Central memory CD4-positive, alpha-beta T cell (primary cell): ENCODE measurements around the gene RPS6KA2.

Experiments used
- DNase-seq: peaks from one replicate; pipeline ENCODE4 v3.0.0; 2022
- total RNA-seq, 3 experiments: gene quantifications; one replicate each; lab custom pipeline; 2026; lab: John Stamatoyannopoulos, UW

The RPS6KA2 gene
- total RNA-seq = 13.1 to 50.4 (median 18.3) reads per million in 3 experiments

GRCh38 chr6:166627033-166627874 is at the start of gene RPS6KA2:
Gene RPS6KA2 (minus strand): TSS chr6:166627251. CDS start chr6:166627019, 232 bp downstream.
- DNase-seq = peak; percentile 100

DNA sequence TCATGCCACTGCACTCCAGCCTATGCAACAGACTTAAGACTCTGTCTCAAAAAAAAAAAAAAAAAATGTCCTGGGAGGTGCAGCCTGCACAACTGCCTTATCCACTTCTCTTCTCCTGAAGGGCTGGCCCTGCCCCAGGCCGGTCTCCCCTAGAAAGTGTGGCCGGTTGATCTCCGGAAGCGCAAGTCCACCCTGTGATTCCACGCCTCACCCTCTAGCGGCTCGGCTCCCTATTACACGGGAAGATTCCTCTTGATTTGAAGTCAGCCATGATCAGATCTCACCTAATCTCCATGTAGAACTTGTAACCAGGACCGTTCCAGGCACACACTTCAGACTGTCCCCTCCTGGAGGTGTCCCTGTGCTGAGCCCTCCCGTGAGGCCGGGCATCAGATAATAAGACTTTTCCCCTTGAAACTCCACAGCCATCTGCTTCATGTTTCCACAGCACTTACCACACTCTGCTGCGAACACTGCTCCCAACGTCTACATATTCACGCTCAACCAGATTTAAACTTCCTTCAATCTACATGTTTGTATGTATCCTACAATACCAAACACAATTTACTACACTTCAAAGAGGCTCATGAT is 49.3 kb upstream of the RPS6KA2 start:
- DNase-seq = no peak

DNA sequence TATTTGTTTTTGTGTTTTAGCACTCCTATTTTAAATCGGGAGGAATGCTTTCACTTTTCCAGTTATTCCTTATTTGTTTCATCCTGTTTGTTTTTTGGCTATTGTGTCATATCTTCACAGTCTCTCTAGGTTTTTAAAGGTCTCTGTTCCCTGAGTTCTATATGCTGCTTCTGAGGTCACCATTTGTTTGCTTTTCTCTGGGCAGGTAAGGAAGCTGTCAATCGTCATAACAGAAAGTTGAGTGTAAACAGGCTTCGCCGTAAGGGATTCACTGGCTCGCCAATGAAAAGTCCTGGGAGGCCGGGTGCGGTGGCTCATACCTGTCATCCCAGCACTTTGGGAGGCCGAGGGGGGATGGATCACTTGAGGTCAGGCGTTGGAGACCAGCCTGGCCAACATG is 48.7 kb upstream of the RPS6KA2 start:
- DNase-seq = no peak

GRCh38 chr6:166673309-166673708 is 46.3 kb upstream of the RPS6KA2 start:
- no peak for DNase-seq

- DNase-seq = no peak
These were observed 45.7 kb upstream of the RPS6KA2 start for GRCh38 chr6:166672624-166673206.

DNA sequence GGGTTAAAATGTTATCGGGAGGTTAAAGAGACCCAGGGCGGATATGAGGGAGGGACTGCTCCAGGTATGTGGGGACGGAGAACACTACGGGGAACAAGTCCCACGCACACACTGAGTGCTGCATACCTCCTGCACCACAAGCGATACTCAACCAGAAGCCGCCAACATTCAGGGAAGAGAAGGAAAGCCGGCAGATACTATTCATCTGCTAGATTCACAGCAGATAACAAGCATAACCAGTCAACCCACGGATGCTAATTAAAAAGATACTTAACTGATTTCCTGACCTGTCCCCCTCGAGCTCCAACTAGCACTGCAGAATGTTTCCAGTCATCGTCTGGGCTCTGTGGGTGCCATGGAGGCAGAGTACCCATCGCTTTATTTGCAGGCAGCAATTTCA is 45.1 kb upstream of the RPS6KA2 start:
- DNase-seq = no peak

GRCh38 chr6:166671434-166672081 is 44.5 kb upstream of the RPS6KA2 start:
- DNase-seq = no peak

DNA sequence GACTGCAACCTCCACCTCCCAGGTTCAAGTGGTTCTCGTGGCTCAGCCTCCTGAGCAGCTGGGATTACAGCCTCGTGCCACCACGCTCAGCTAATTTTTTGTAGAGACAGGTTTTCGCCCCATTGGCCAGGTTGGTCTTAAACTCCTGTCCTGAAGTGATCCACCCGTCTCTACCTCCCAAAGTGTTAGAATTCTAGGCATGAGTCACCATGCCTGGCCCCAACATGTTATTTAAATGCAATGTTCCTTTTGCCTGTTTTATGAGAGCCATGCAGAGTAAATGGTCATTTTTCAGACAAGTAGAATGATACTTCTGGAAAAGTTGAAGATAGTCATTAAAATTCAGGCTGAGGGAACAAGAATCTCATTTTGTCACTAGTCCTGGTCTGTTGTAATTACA is 43.8 kb upstream of the RPS6KA2 start:
- DNase-seq = no peak

DNA sequence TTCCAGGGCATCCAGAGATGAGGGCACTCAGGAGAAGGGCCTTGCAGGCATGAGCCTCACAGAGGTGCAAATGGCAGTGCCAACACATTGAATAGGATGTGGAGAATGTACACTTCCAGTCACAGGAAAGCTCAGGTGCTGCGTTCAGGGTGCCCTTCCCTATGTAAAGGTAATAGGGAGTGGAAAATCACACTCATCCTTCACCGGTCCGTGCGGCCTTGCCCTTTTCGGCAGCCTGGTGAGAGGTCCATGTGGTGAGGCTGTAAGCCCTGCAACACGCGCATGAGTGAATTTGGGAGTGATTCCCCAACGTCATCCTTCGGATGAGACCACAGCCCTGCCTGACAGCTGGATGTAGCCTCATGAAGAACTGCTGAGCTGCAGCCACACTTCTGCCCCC is 43.0 kb upstream of the RPS6KA2 start:
- no peak for DNase-seq

DNA sequence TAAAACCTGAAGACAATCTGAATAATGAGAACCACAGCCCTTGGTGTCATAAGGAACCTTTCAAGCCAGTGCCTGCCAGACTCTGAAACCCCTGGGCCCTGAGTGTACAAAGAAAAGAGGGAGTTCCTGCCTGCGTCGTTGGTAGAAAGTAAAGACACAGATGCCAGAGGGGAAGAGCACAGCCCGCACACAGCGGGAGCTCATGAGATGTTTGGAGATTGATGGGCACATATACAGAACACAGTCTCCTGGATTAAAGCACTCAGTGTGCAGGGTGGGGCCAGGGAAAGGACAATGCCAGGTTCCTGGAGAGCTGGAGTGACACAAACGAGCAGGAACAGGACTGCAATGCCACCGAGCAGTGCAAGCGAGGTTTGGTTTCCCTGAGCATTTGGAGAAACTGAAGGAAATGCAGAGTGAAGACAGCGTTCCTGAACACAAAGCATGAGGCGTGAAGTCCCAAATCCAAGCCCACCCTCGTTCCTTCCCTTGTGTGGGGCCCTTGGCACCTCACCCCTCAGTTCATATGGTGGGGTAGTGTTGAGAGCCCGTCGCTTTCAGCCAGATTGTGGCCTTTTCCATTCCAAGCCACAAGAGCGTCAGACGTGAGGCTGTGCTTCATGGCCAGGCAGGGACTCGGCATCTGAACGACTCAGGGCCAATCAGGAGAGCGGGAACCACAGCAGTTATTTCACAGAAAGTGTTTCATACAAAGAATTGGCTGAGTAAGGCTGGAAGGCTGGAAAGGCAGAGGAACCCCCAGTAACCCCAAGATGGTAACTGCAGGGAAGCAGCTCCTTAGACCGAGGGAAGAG is 41.0 kb upstream of the RPS6KA2 start:
- DNase-seq = no peak

DNA sequence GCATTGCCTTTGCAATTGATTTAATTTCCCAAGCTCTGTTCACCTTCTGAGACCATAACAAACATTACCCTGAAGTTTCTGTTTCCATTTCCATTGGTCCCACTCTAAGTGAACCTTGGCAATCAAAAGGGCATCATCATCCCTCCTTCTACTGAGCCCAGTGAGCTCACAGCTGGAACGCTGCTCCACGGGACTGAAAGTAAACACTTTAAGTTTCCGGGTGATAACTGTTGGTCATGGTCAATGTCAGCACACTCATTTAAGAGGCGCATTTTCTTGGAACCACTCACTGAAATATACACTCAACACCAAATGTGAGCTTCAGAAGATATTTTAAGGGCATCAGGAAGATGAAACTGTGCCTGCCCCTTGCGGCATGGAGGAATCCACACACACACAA is 37.1 kb upstream of the RPS6KA2 start:
- no peak for DNase-seq

DNA sequence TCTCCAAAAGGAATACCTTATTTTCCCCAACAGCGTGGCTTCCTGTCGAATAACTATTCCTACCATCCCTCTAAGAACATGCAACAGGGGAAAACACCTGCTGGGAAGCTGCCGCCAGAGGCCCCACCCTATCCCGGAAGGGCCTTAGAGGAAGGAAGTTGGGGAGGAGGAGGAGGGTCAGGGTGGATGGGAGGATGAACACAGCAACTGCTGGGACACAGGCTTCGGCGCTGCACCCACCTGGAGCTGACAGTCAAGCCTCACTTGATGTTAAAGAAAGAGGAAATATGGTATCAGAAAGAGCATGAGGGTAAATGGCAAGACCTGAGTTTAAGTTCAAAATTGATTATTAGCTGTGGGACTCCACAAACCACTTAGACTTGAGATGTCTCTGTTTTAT is 36.5 kb upstream of the RPS6KA2 start:
- no peak for DNase-seq

DNA sequence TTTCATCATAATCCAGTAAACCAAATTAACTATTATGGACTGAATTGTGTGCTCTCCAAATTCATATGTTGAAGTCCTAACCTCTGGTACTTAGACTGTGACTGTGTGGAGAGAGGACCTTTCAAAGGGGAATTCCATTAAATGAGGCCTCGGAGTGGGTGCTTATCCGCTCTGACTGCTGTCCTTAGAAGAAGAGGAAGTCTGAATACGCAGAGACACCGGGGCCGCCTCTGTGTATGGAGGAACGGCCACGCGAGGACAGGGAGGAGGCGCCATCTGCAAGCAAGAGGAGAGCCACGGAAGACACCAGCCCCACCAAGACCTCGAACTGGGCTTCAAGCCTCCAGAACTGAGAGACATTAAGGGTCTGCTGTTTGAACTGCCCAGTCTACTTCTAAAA is 35.6 kb upstream of the RPS6KA2 start:
- DNase-seq = no peak

DNA sequence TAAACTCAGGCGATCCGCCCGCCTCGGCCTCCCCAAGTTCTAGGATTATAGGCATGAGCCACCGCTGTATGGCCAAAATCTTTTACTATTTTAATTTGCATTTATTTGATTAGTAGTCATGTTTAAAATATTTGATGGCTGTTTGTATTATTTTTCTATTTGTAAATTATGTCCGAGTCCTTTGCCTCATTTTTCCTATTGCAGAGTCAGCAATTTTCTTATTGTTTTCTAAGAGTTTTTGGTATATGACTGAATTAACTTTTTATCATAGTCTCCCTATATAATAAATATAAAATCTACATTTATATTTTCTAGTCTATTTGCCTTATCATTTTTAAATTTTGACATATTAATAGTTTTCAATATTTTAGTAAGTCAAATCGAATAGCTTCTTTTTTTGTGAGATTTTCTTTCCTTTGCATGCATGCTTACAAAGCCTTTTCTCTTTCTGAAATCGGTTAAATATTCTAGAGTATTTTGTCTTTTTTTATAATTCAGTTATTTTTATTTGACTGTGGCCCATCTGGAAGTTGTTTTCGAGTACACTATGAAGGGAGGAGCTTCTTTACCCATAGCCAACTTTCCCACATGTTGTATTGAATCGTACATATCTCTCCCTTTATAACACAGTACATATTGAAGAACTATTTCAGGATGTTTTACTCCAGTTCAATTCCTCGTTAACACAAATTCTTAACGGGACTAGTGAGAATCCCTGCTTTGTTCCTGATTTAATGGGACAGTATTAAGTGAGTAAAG is 34.5 kb upstream of the RPS6KA2 start:
- no peak for DNase-seq

- no peak for DNase-seq
These were observed 33.2 kb upstream of the RPS6KA2 start for GRCh38 chr6:166660157-166660688.

DNA sequence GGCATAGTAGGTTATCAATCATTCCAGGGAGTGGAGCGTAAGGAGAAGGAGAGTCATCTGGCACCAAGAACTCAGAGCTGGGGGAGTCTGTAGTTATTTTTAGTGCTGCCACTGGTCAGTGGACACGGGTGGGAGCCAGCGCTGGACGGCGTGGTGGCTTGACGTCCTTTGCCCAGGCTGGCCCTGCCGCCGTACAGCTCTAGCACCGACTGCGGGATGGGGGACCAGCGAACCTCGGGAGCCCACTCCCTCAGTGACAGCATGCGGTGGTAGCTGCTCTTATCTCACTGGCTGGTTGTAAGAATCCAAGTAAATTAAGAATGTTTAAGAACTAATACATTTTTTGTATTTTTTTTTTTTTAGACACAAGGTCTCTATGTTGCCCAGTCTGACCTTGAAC is 32.5 kb upstream of the RPS6KA2 start:
- DNase-seq = no peak

- no peak for DNase-seq
These were observed 31.7 kb upstream of the RPS6KA2 start for GRCh38 chr6:166658792-166659150.

- no peak for DNase-seq
These were observed 31.2 kb upstream of the RPS6KA2 start for GRCh38 chr6:166658115-166658791.

- DNase-seq = no peak
These were observed 30.5 kb upstream of the RPS6KA2 start for GRCh38 chr6:166657531-166657930.

- DNase-seq = no peak
These were observed 29.4 kb upstream of the RPS6KA2 start for GRCh38 chr6:166656230-166657151.
